OCI-LY7 (cell line): Measurements from ENCODE around the gene HCFC1R1. TPM values are rescaled to one million over a fixed set of nuclear protein-coding genes. Genes with fewer than 3 reads are reported as not detected.

Experiments used
- BruUV-seq: library from RNA; stranded (reverse); fragments of 400-500 nt; replicated peaks from 2 replicates; lab custom pipeline; 2021; lab: Mats Ljungman, UMichigan
- CTCF ChIA-PET: fragments of 300-600 bp; sonication (Branson Sonifier 250); formaldehyde crosslinking; loops from one replicate; lab custom pipeline; 2022; ENCODE audit warnings: antibody characterized with exemption; ENCODE audit not compliant: unreplicated experiment; lab: Charles Lee
- POLR2A ChIA-PET: fragments of 300-600 bp; sonication (Branson Sonifier 250); formaldehyde crosslinking; loops from one replicate; lab custom pipeline; 2022; ENCODE audit warnings: antibody characterized with exemption; lab: Charles Lee
- DNase-seq: peaks from one replicate; pipeline ENCODE4 v3.0.0-alpha.2; 2015; ENCODE audit warnings: low spot score
- H2AFZ ChIP-seq: fragments of 200-600 bp; sonication (generic), shearing (Covaris generic); 2 replicates; pipeline ENCODE4 v1.6.1; 2014; ENCODE audit warnings: mild to moderate bottlenecking, antibody characterized with exemption, low read length, moderate library complexity
- H3K27ac ChIP-seq: fragments of 200-600 bp; sonication (generic); 2 replicates; pipeline ENCODE4 v1.5.1; 2014; ENCODE audit warnings: mixed run types, low read depth, mild to moderate bottlenecking, moderate library complexity, low read length, inconsistent platforms; ENCODE audit not compliant: poor library complexity, severe bottlenecking
- H3K36me3 ChIP-seq: fragments of 200-600 bp; sonication (generic); 2 replicates; pipeline ENCODE4 v1.6.1; 2014; ENCODE audit warnings: mild to moderate bottlenecking, antibody characterized with exemption, low read length, moderate library complexity, mixed read lengths; ENCODE audit not compliant: insufficient read depth
- H3K4me1 ChIP-seq: fragments of 200-600 bp; sonication (generic); 2 replicates; pipeline ENCODE4 v1.5.1; 2014; ENCODE audit warnings: mild to moderate bottlenecking, low read length; ENCODE audit not compliant: insufficient read depth, poor library complexity, severe bottlenecking
- H3K4me2 ChIP-seq: fragments of 200-600 bp; sonication (generic); 2 replicates; pipeline ENCODE4 v1.6.1; 2014; ENCODE audit warnings: mild to moderate bottlenecking, low read length
- H3K4me3 ChIP-seq: fragments of 200-600 bp; sonication (generic); 2 replicates; pipeline ENCODE4 v1.5.1; 2014; ENCODE audit warnings: mild to moderate bottlenecking, low read depth, low read length; ENCODE audit not compliant: poor library complexity, severe bottlenecking
- H3K79me2 ChIP-seq: fragments of 200-600 bp; sonication (generic); 2 replicates; pipeline ENCODE4 v1.6.1; 2016; ENCODE audit warnings: low read depth, mild to moderate bottlenecking, low read length, moderate library complexity, mixed read lengths; ENCODE audit not compliant: insufficient read depth
- H3K9me2 ChIP-seq: fragments of 200-600 bp; sonication (generic); 2 replicates; pipeline ENCODE4 v1.6.1; 2016; ENCODE audit warnings: mild to moderate bottlenecking, low read length, mixed read lengths; ENCODE audit not compliant: insufficient read depth
- H3K9me3 ChIP-seq: fragments of 200-600 bp; sonication (generic); 2 replicates; pipeline ENCODE4 v1.6.1; 2014; ENCODE audit warnings: mild to moderate bottlenecking, mixed run types, low read length, mixed read lengths
- H4K20me1 ChIP-seq: fragments of 200-600 bp; sonication (generic); 2 replicates; pipeline ENCODE4 v1.6.1; 2014; ENCODE audit warnings: mild to moderate bottlenecking, antibody characterized with exemption, low read length, moderate library complexity, mixed read lengths; ENCODE audit not compliant: insufficient read depth
- CTCF ChIP-seq: fragments of 200-600 bp; sonication (generic); conservative IDR thresholded peaks from 2 replicates; pipeline ENCODE4 v1.5.1; 2014; ENCODE audit warnings: mild to moderate bottlenecking, antibody characterized with exemption, low read length, moderate library complexity, mixed read lengths
- EZH2phosphoT487 ChIP-seq: fragments of 200-600 bp; sonication (generic); IDR thresholded peaks from 2 replicates; pipeline ENCODE4 v1.6.1; 2018; ENCODE audit warnings: low read depth, borderline replicate concordance, mild to moderate bottlenecking, mixed run types, antibody characterized with exemption, low read length, moderate library complexity, mixed read lengths
- intact Hi-C: fragments of 100-400 bp; cut with micrococcal nuclease; formaldehyde crosslinking; loops from one replicate; pipeline ENCODE4 v1.10.0; 2022; ENCODE audit not compliant: unreplicated experiment
- total RNA-seq, 2 experiments: library from RNA; depleted of rRNA in 1 of 2; stranded (reverse); fragments of >200 nt in 1 of 2; shearing (Covaris generic) in 1 of 2; gene quantifications; 2 replicates each; pipeline ENCODE4 v1.2.3, GENCODE V29; 2014 to 2022

The HCFC1R1 gene
- total RNA-seq, 2 experiments from 2014 or later: 29.1 to 39.4 TPM

DNA sequence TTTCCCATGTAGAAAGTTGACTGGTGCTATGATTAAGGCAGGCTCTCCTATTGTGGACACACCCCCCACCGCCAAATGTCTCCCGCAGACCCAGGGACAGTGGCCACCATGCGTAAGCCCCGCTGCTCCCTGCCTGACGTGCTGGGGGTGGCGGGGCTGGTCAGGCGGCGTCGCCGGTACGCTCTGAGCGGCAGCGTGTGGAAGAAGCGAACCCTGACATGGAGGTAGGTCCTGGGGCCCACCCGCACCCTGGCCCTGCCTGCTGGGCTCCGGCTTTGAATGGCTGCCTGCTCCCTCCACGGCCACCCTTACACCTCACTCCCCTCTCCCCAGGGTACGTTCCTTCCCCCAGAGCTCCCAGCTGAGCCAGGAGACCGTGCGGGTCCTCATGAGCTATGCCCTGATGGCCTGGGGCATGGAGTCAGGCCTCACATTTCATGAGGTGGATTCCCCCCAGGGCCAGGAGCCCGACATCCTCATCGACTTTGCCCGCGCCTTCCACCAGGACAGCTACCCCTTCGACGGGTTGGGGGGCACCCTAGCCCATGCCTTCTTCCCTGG, 26.3 kb upstream of the HCFC1R1 start:
- no TSS peak for BruUV-seq
- no peaks in the 10 kb centered on the region for H3K36me3 ChIP-seq
- H3K27ac ChIP-seq: no peak overlapping the region
- DNase-seq: no peak
- H3K4me2 ChIP-seq: no peak overlapping the region
- no peak overlapping the region for H3K4me3 ChIP-seq
- TF ChIP-seq CTCF (no peak), EZH2phosphoT487 (no peak)
- intact Hi-C loops: no loop called here
- no peaks in the 10 kb centered on the region for H3K79me2 ChIP-seq
- peaks cover 28% of the 10 kb centered on the region for H3K4me1 ChIP-seq
- no peaks in the 10 kb centered on the region for H4K20me1 ChIP-seq
- H2AFZ ChIP-seq: no peak overlapping the region
- no peaks in the 10 kb centered on the region for H3K9me3 ChIP-seq
- ChIA-PET POLR2A (interaction anchor here (1.1 kb wide), 1 partner anchor 18 kb away, joined by 3 read pairs; no protein-coding TSS in a partner anchor), CTCF (no interaction called here)
- no peaks in the 10 kb centered on the region for H3K9me2 ChIP-seq

DNA sequence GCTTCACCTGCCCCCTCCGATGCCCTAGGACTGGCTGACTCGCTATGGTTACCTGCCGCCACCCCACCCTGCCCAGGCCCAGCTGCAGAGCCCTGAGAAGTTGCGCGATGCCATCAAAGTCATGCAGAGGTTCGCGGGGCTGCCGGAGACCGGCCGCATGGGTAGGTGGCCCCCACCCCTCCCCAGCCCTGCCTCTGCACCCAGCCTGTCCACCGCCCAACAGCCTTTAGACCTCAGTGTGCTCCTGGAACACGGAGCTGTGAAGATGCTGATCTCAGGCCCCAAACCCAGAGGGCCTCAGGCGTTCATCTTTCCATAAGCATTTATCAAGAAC, 23.6 kb upstream of the HCFC1R1 start:
- H3K27ac ChIP-seq: no peak overlapping the region
- no peak overlapping the region for H3K4me3 ChIP-seq
- no peaks in the 10 kb centered on the region for H3K9me3 ChIP-seq
- CTCF ChIA-PET: no interaction called here
- H3K79me2 ChIP-seq: no peaks in the 10 kb centered on the region
- H2AFZ ChIP-seq: no peak overlapping the region
- no peaks in the 10 kb centered on the region for H3K9me2 ChIP-seq
- no peak overlapping the region for H3K4me2 ChIP-seq
- TF ChIP-seq CTCF (no peak), EZH2phosphoT487 (no peak)
- DNase-seq: no peak
- BruUV-seq: no TSS peak
- no peaks in the 10 kb centered on the region for H4K20me1 ChIP-seq
- POLR2A ChIA-PET: interaction anchor here (0.7 kb wide), 1 partner anchor 9 kb away, joined by 3 read pairs; no protein-coding TSS in a partner anchor
- intact Hi-C loops: no loop called here
- H3K4me1 ChIP-seq: peaks cover 23% of the 10 kb centered on the region
- H3K36me3 ChIP-seq: no peaks in the 10 kb centered on the region

DNA sequence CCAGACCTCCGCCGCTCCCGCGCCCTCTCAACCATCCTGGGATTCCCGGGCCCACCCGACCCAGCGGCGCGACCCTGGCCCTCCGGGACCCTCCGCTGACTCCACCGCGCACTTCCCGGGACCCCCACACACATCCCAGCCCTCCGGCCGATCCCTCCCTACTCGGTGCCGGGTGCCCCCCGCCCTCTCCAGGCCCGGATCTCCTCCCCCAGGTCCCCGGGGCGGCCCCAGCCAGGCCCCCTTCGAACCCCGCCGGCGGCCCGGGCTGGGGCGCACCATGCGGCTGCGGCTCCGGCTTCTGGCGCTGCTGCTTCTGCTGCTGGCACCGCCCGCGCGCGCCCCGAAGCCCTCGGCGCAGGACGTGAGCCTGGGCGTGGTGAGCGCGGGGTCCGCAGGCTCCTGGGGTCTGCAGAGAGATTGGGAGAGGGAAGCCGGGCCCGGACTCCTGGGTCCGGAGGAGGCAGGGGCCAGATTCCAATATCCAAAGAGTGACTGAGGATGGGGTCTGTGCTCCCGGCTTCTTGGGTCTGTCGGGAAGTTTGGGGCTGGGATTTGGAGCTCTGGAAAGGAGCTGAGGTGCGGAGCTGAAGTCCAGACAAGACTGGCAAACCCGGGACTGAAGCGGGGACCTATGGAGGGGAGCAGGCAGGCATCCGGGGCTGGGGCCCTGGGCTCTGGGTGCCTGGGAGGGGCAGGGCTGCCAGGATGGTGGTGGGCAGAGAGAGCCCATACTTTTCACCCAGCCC, 23.1 kb upstream of the HCFC1R1 start:
- Histone ChIP-seq H4K20me1 (no peaks in the 10 kb centered on the region), H3K36me3 (no peaks in the 10 kb centered on the region), H3K9me2 (no peaks in the 10 kb centered on the region), H3K27ac (no peak overlapping the region), H3K79me2 (no peaks in the 10 kb centered on the region), H3K4me1 (peaks cover 23% of the 10 kb centered on the region), H2AFZ (no peak overlapping the region), H3K4me3 (no peak overlapping the region), H3K4me2 (no peak overlapping the region), H3K9me3 (no peaks in the 10 kb centered on the region)
- POLR2A ChIA-PET: interaction anchor here (0.7 kb wide), 1 partner anchor 10 kb away, joined by 3 read pairs; no protein-coding TSS in a partner anchor
- CTCF ChIA-PET: no interaction called here
- BruUV-seq: no TSS peak
- intact Hi-C loops: no loop called here
- TF ChIP-seq EZH2phosphoT487 (no peak), CTCF (no peak)
- DNase-seq: no peak
